ENCODE results near the gene TMEM132C. TPM values are rescaled to one million over a fixed set of nuclear protein-coding genes. Genes with fewer than 3 reads are reported as not detected.

Gene TMEM132C
- total RNA-seq, result not detected

- ChIA-PET CTCF (interaction anchor here (3.8 kb wide), 1 partner anchor 8 kb away, joined by 14 read pairs; no protein-coding TSS in a partner anchor), POLR2A (no interaction called here)
- DNase-seq (no peak), ATAC-seq (no peak)
- Mint-ChIP-seq H3K27me3 (peaks cover 47% of the 10 kb centered on the region), H3K9me3 (peaks cover 4% of the 10 kb centered on the region), H3K4me1 (ENCODE audit: low read depth) (peaks cover 3% of the 10 kb centered on the region), H3K27ac (no peak within 1 kb of the TSS), H3K36me3 (ENCODE audit: low read depth) (no peaks in the 10 kb centered on the region), H3K4me3 (no peak within 1 kb of the TSS)
- intact Hi-C loops (cut with micrococcal nuclease), result no loop called here
- no peak for TF ChIP-seq CTCF (IDR thresholded peaks at IDR 0.05)
Observed at GRCh38 chr12:128267131-128267622, at the start of gene TMEM132C. Gene TMEM132C, plus strand, starts transcription at chr12:128267170. Its CDS starts 233 bp downstream, at chr12:128267403.

GRCh38 chr12:128224226-128224625 lies 42.7 kb upstream of the TMEM132C start:
- ChIA-PET POLR2A (no interaction called here), CTCF (no interaction called here)
- Mint-ChIP-seq H3K4me1 (ENCODE audit: low read depth) (no peaks in the 10 kb centered on the region), H3K27me3 (no peaks in the 10 kb centered on the region), H3K27ac (no peak overlapping the region), H3K36me3 (ENCODE audit: low read depth) (no peaks in the 10 kb centered on the region), H3K9me3 (peaks cover 4% of the 10 kb centered on the region), H3K4me3 (no peak overlapping the region)
- ATAC-seq (no peak), DNase-seq (no peak)
- intact Hi-C loops (cut with micrococcal nuclease), result no loop called here
- no peak for TF ChIP-seq CTCF (IDR thresholded peaks at IDR 0.05)

- intact Hi-C loops (cut with micrococcal nuclease), result no loop called here
- no peaks in the 10 kb centered on the region for H3K4me1 Mint-ChIP-seq (ENCODE audit: low read depth)
- CTCF ChIA-PET, result no interaction called here
- H3K27me3 Mint-ChIP-seq, result no peaks in the 10 kb centered on the region
- no peak for DNase-seq
- ATAC-seq, result no peak
- H3K36me3 Mint-ChIP-seq (ENCODE audit: low read depth), result no peaks in the 10 kb centered on the region
- no peak overlapping the region for H3K27ac Mint-ChIP-seq
- peaks cover 6% of the 10 kb centered on the region for H3K9me3 Mint-ChIP-seq
- POLR2A ChIA-PET, result no interaction called here
- TF ChIP-seq CTCF (IDR thresholded peaks at IDR 0.05), result no peak
- no peak overlapping the region for H3K4me3 Mint-ChIP-seq
Observed at GRCh38 chr12:128228581-128228980, 38.4 kb upstream of the TMEM132C start.

- intact Hi-C loops (cut with micrococcal nuclease), result no loop called here
- POLR2A ChIA-PET, result no interaction called here
- H3K4me1 Mint-ChIP-seq (ENCODE audit: low read depth), result no peaks in the 10 kb centered on the region
- no peaks in the 10 kb centered on the region for H3K36me3 Mint-ChIP-seq (ENCODE audit: low read depth)
- H3K27me3 Mint-ChIP-seq, result no peaks in the 10 kb centered on the region
- H3K4me3 Mint-ChIP-seq, result no peak overlapping the region
- H3K27ac Mint-ChIP-seq, result no peak overlapping the region
- ATAC-seq (no peak), DNase-seq (no peak)
- no peak for TF ChIP-seq CTCF (IDR thresholded peaks at IDR 0.05)
- CTCF ChIA-PET, result no interaction called here
- H3K9me3 Mint-ChIP-seq, result peaks cover 12% of the 10 kb centered on the region
Observed at GRCh38 chr12:128235635-128236417, 31.1 kb upstream of the TMEM132C start.

- TF ChIP-seq CTCF (IDR thresholded peaks at IDR 0.05), result no peak
- no peak overlapping the region for H3K27ac Mint-ChIP-seq
- peaks cover 12% of the 10 kb centered on the region for H3K9me3 Mint-ChIP-seq
- H3K36me3 Mint-ChIP-seq (ENCODE audit: low read depth), result no peaks in the 10 kb centered on the region
- ChIA-PET CTCF (no interaction called here), POLR2A (no interaction called here)
- ATAC-seq, result no peak
- intact Hi-C loops (cut with micrococcal nuclease), result no loop called here
- H3K4me1 Mint-ChIP-seq (ENCODE audit: low read depth), result no peaks in the 10 kb centered on the region
- H3K4me3 Mint-ChIP-seq, result no peak overlapping the region
- no peaks in the 10 kb centered on the region for H3K27me3 Mint-ChIP-seq
- DNase-seq, result no peak
Observed at GRCh38 chr12:128236525-128236924, 30.4 kb upstream of the TMEM132C start.

All from activated CD8-positive, alpha-beta T cell treated with anti-CD3 and anti-CD28 coated beads for 36 hours (primary cell).